Neural cell (in vitro differentiated cells): ENCODE measurements around the gene HJV.

ENCODE experiments used
- CTCF ChIP-seq: fragments of 450-650 bp; IDR thresholded peaks from 2 replicates; pipeline ENCODE4 v1.5.1; 2014; ENCODE audit warnings: antibody characterized with exemption, mild to moderate bottlenecking, moderate library complexity; ENCODE audit not compliant: poor library complexity, severe bottlenecking
- EP300 ChIP-seq: fragments of 450-650 bp; conservative IDR thresholded peaks from 2 replicates; pipeline ENCODE4 v1.6.1; 2014; ENCODE audit warnings: antibody characterized with exemption, mild to moderate bottlenecking, moderate library complexity; ENCODE audit not compliant: poor library complexity, severe bottlenecking
- EZH2 ChIP-seq: fragments of 200-600, 300-800 bp; shearing (Covaris generic), sonication (generic); IDR thresholded peaks from 2 replicates; pipeline ENCODE4 v1.6.1; 2014; ENCODE audit warnings: antibody characterized with exemption, low read length, borderline replicate concordance, mild to moderate bottlenecking; ENCODE audit not compliant: insufficient read depth, poor library complexity, severe bottlenecking
- MXI1 ChIP-seq: fragments of 450-650 bp; conservative IDR thresholded peaks from 2 replicates; pipeline ENCODE4 v1.6.1; 2014; ENCODE audit warnings: antibody characterized with exemption, mild to moderate bottlenecking; ENCODE audit not compliant: poor library complexity, severe bottlenecking
- POLR2AphosphoS5 ChIP-seq: IDR thresholded peaks from 2 replicates; pipeline ENCODE4 v1.6.1; 2012
- RAD21 ChIP-seq: fragments of 450-650 bp; conservative IDR thresholded peaks from 2 replicates; pipeline ENCODE4 v1.6.1; 2014; ENCODE audit warnings: antibody characterized with exemption, mild to moderate bottlenecking, moderate library complexity
- REST ChIP-seq: IDR thresholded peaks from 2 replicates; pipeline ENCODE4 v1.6.1; 2012; ENCODE audit warnings: borderline replicate concordance
- SMC3 ChIP-seq: fragments of 450-650 bp; conservative IDR thresholded peaks from 2 replicates; pipeline ENCODE4 v1.6.1; 2014; ENCODE audit warnings: antibody characterized with exemption, mild to moderate bottlenecking, moderate library complexity; ENCODE audit not compliant: poor library complexity

GRCh38 chr1:145972580-145972979 lies 49.0 kb downstream of the HJV start:
- TF ChIP-seq CTCF: no peak
- TF ChIP-seq MXI1: no peak
- TF ChIP-seq EP300: no peak
- no peak for TF ChIP-seq POLR2AphosphoS5
- no peak for TF ChIP-seq SMC3
- no peak for TF ChIP-seq RAD21
- TF ChIP-seq EZH2: no peak
- no peak for TF ChIP-seq REST
